Bronchial epithelial cell (primary cell): ENCODE data around the gene PHF24. TPM values are rescaled to one million over a fixed set of nuclear protein-coding genes. Genes with fewer than 3 reads are reported as not detected.

Experiments used
- DNase-seq: peaks from one replicate; pipeline ENCODE4 v3.0.0-alpha.2; 2010; ENCODE audit warnings: low read depth
- FAIRE-seq: peaks from 2 replicates; lab custom pipeline; 2011; peaks lifted over from hg19 to GRCh38; lab: Jason Lieb, UNC
- H3K27me3 ChIP-seq: 2 replicates; pipeline ENCODE4 v1.5.1; 2011; ENCODE audit warnings: low read length; ENCODE audit not compliant: control insufficient read depth, insufficient read depth
- H3K36me3 ChIP-seq: 2 replicates; pipeline ENCODE4 v1.5.1; 2011; ENCODE audit warnings: low read length; ENCODE audit not compliant: control insufficient read depth, insufficient read depth
- H3K4me3 ChIP-seq: 2 replicates; pipeline ENCODE4 v1.5.1; 2011; ENCODE audit warnings: mild to moderate bottlenecking, low read depth, low read length, control low read depth
- CTCF ChIP-seq: IDR thresholded peaks from 2 replicates; pipeline ENCODE4 v1.5.1; 2011; ENCODE audit warnings: mild to moderate bottlenecking, moderate library complexity, low read length, control low read depth, inconsistent platforms; ENCODE audit not compliant: insufficient read depth, severe bottlenecking
- total RNA-seq: library from RNA; depleted of rRNA; stranded (reverse); fragments of >200 nt; gene quantifications from 2 replicates; pipeline ENCODE4 v1.2.1, GENCODE V29; 2014

Gene PHF24
- total RNA-seq, 1 donor from 2014 or later = 0.26 TPM

- peak; percentile 93 for TF ChIP-seq CTCF
- Histone ChIP-seq H3K27me3 (no peaks in the 10 kb centered on the region), H3K4me3 (no peak overlapping the region), H3K36me3 (no peaks in the 10 kb centered on the region)
- peak; percentile 66 for DNase-seq
- no peak for FAIRE-seq
Measured at GRCh38 chr9:34985311-34985899, 27.3 kb downstream of the PHF24 start.

- FAIRE-seq (no peak), DNase-seq (peak; percentile 91)
- H3K4me3 ChIP-seq = no peak overlapping the region
- no peak for TF ChIP-seq CTCF
- H3K36me3 ChIP-seq = no peaks in the 10 kb centered on the region
- H3K27me3 ChIP-seq = no peaks in the 10 kb centered on the region
Measured at GRCh38 chr9:34986540-34987047, 28.5 kb downstream of the PHF24 start.

GRCh38 chr9:34987160-34987901 is 29.2 kb downstream of the PHF24 start:
- Histone ChIP-seq H3K4me3 (no peak overlapping the region), H3K27me3 (no peaks in the 10 kb centered on the region), H3K36me3 (no peaks in the 10 kb centered on the region)
- no peak for TF ChIP-seq CTCF
- peak; percentile 78 for DNase-seq
- peak; percentile 23 for FAIRE-seq

- Histone ChIP-seq H3K4me3 (peak overlapping the region; percentile 40), H3K36me3 (no peaks in the 10 kb centered on the region), H3K27me3 (no peaks in the 10 kb centered on the region)
- FAIRE-seq (no peak), DNase-seq (peak; percentile 17)
- no peak for TF ChIP-seq CTCF
Measured at GRCh38 chr9:34988218-34989002, 30.3 kb downstream of the PHF24 start.

GRCh38 chr9:34989003-34989945 is 31.2 kb downstream of the PHF24 start, which contains the start of gene DNAJB5:
DNAJB5 (plus strand) TSS chr9:34989745; CDS start chr9:34990631, 886 bp downstream.
- no peak for FAIRE-seq
- DNase-seq = peak; percentile 99
- peak within 1 kb of the TSS; percentile 72 for H3K4me3 ChIP-seq
- TF ChIP-seq CTCF = no peak
- no peaks in the 10 kb centered on the region for H3K36me3 ChIP-seq
- H3K27me3 ChIP-seq = no peaks in the 10 kb centered on the region
